PC-3 (cell line): Measurements from ENCODE around the gene BCAS3. TPM values are rescaled to one million over a fixed set of nuclear protein-coding genes. Genes with fewer than 3 reads are reported as not detected.

ENCODE experiments used
- ATAC-seq: fragments of 200-7000 bp; cut with Tn5 transposase; 2 replicates; pipeline ENCODE4 v1.9.1; 2020; ENCODE audit warnings: mild to moderate bottlenecking, moderate library complexity
- BruUV-seq: library from RNA; stranded (reverse); fragments of 400-500 nt; replicated peaks from 2 replicates; lab custom pipeline; 2021; lab: Mats Ljungman, UMichigan
- CTCF ChIA-PET: fragments of 300-600 bp; sonication (Branson Sonifier 250); formaldehyde crosslinking; loops from one replicate; lab custom pipeline; 2022; ENCODE audit warnings: antibody characterized with exemption; lab: Charles Lee
- POLR2A ChIA-PET: fragments of 300-600 bp; sonication (Branson Sonifier 250); formaldehyde crosslinking; loops from one replicate; lab custom pipeline; 2022; ENCODE audit warnings: antibody characterized with exemption; ENCODE audit not compliant: unreplicated experiment; lab: Charles Lee
- DNase-seq: peaks from one replicate; pipeline ENCODE4 v3.0.0-alpha.2; 2015
- H2AFZ ChIP-seq: fragments of 300-600 bp; sonication (generic); 2 replicates; pipeline ENCODE4 v1.6.0; 2016; ENCODE audit warnings: antibody characterized with exemption, low read length
- H3F3A ChIP-seq: fragments of 300-600 bp; sonication (generic); one replicate; pipeline ENCODE4 v1.6.0; 2017; ENCODE audit warnings: antibody characterized with exemption, low read length, control low read depth, mild to moderate bottlenecking; ENCODE audit not compliant: unreplicated experiment
- H3K27ac ChIP-seq: fragments of 300-600 bp; sonication (generic); 2 replicates; pipeline ENCODE4 v1.5.1; 2016; ENCODE audit warnings: mild to moderate bottlenecking, low read length
- H3K27me3 ChIP-seq: fragments of 300-600 bp; sonication (generic); 2 replicates; pipeline ENCODE4 v1.6.1; 2016; ENCODE audit warnings: low read length, mixed read lengths
- H3K36me3 ChIP-seq: fragments of 300-600 bp; sonication (generic); 2 replicates; pipeline ENCODE4 v1.6.1; 2016; ENCODE audit warnings: low read depth, mixed run types, low read length, mixed read lengths
- H3K4me1 ChIP-seq: fragments of 300-600 bp; sonication (generic); 2 replicates; pipeline ENCODE4 v1.5.1; 2016; ENCODE audit warnings: low read length; ENCODE audit not compliant: insufficient read depth
- H3K4me2 ChIP-seq: fragments of 300-600 bp; sonication (generic); 2 replicates; pipeline ENCODE4 v1.6.0; 2016; ENCODE audit warnings: low read length
- H3K4me3 ChIP-seq: fragments of 300-600 bp; sonication (generic); 2 replicates; pipeline ENCODE4 v1.5.1; 2016; ENCODE audit warnings: mild to moderate bottlenecking, low read length, mixed read lengths
- H3K79me2 ChIP-seq: fragments of 300-600 bp; sonication (generic); 2 replicates; pipeline ENCODE4 v1.6.1; 2017; ENCODE audit warnings: low read length, mixed read lengths
- H3K9ac ChIP-seq: fragments of 300-600 bp; sonication (generic); 2 replicates; pipeline ENCODE4 v1.6.0; 2016; ENCODE audit warnings: mild to moderate bottlenecking, low read length
- H3K9me2 ChIP-seq: fragments of 300-600 bp; sonication (generic); replicated peaks from 2 replicates; pipeline ENCODE4 v1.6.1; 2016; ENCODE audit warnings: mixed run types, low read length, mixed read lengths
- H3K9me3 ChIP-seq: fragments of 300-600 bp; sonication (generic); 2 replicates; pipeline ENCODE4 v1.6.1; 2016; ENCODE audit warnings: low read length, mixed read lengths
- H4K20me1 ChIP-seq: fragments of 300-600 bp; sonication (generic); 2 replicates; pipeline ENCODE4 v1.6.1; 2016; ENCODE audit warnings: low read length, mixed read lengths
- EZH2 ChIP-seq: fragments of 300-600 bp; sonication (generic); IDR thresholded peaks from one replicate; pipeline ENCODE4 v1.6.1; 2017; ENCODE audit warnings: antibody characterized with exemption, mild to moderate bottlenecking, low read length; ENCODE audit not compliant: unreplicated experiment
- EZH2phosphoT487 ChIP-seq: fragments of 300-600 bp; sonication (generic); IDR thresholded peaks from 2 replicates; pipeline ENCODE4 v1.6.1; 2018; ENCODE audit warnings: mild to moderate bottlenecking, antibody characterized with exemption, low read length, borderline replicate concordance
- intact Hi-C: fragments of 100-400 bp; cut with micrococcal nuclease; formaldehyde crosslinking; loops from 2 replicates; pipeline ENCODE4 v1.9.0; 2023
- total RNA-seq: library from RNA; depleted of rRNA; stranded (reverse); fragments of >200 nt; gene quantifications from 2 replicates; pipeline ENCODE4 v1.2.3, GENCODE V29; 2014
- TF ChIP-seq, protein P1 (sequence below): fragments of 300-600 bp; sonication (generic); conservative IDR thresholded peaks from 2 replicates; pipeline ENCODE4 v1.5.1; 2017; ENCODE audit warnings: antibody characterized with exemption, low read depth, mild to moderate bottlenecking, low read length

Gene BCAS3
- total RNA-seq, 1 experiment from 2014 or later = 25.9 TPM

DNA sequence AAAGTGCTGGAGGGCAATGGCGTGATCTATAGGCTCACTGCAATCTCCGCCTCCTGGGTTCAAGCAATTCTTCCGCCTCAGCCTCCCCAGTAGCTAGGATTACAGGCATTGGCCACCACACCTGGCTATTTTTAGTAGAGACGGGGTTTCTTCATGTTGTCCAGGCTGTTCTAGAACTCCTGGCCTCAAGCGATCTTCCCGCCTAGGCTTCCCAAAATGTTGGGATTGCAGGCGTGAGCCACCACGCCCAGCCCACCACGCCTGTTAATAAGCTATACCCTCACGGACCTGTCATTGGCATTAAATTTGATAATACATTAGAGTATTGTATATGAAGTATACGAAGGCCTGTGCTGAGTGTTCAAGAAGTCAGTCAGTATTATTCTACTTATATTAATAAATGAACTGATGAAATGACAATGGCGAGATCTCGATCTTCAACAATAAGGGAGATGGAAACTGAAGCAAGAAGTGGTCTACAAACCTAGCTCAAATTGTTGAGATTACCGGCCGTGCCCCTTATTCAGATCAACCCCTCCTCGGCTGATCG is 818 bp upstream of the BCAS3 start:
- Histone ChIP-seq H3K27ac (no peak overlapping the region), H4K20me1 (no peaks in the 10 kb centered on the region), H3F3A (no peaks in the 10 kb centered on the region), H3K4me1 (peaks cover 17% of the 10 kb centered on the region), H3K9ac (peak overlapping the region; percentile 73), H3K79me2 (no peaks in the 10 kb centered on the region), H3K4me3 (peak overlapping the region; percentile 83), H3K9me2 (no peaks in the 10 kb centered on the region), H3K27me3 (no peaks in the 10 kb centered on the region), H2AFZ (peak overlapping the region; percentile 96), H3K4me2 (peak overlapping the region; percentile 88), H3K9me3 (no peaks in the 10 kb centered on the region), H3K36me3 (no peaks in the 10 kb centered on the region)
- DNase-seq (no peak), ATAC-seq (no peak)
- BruUV-seq = TSS peak; percentile 96
- TF ChIP-seq EZH2 = no peak
- CTCF ChIA-PET = interaction anchor here (0.6 kb wide), 2 partner anchors 29 to 40 kb away, joined by 3 to 12 read pairs; no protein-coding TSS in a partner anchor
- intact Hi-C loops = loop anchor here (2.0 kb wide), 1 partner anchor 76 kb away; the partner anchor contains the start of gene PPM1D
- POLR2A ChIA-PET = no interaction called here

DNA sequence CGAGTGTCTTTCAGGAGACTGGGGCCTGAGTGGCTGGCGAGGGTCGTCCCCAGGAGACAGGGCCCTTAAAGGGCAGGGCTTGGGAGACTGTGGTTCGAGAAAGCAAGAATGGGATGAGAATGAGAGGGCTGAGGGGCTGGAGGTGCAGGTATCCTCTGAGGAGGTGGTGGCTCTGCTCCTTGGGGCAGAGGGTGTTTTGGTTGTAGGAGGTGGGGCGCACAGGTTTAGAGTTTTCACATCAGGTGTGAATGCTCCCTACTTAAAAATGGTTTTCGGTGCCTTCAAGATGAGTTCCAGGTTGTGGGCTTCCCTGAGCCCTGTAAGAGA is 430 bp downstream of the BCAS3 start:
- H3K4me2 ChIP-seq = peak overlapping the region; percentile 88
- H3K27me3 ChIP-seq = no peaks in the 10 kb centered on the region
- ChIA-PET CTCF (interaction anchor here (0.9 kb wide), 1 partner anchor 78 kb away, joined by 3 read pairs; the partner anchor contains the start of gene PPM1D), POLR2A (no interaction called here)
- peak; percentile 1 for ATAC-seq
- H3K27ac ChIP-seq = no peak overlapping the region
- peak overlapping the region; percentile 83 for H3K4me3 ChIP-seq
- DNase-seq = no peak
- intact Hi-C loops = no loop called here
- peak overlapping the region; percentile 96 for H2AFZ ChIP-seq
- TF ChIP-seq, protein P1, sequence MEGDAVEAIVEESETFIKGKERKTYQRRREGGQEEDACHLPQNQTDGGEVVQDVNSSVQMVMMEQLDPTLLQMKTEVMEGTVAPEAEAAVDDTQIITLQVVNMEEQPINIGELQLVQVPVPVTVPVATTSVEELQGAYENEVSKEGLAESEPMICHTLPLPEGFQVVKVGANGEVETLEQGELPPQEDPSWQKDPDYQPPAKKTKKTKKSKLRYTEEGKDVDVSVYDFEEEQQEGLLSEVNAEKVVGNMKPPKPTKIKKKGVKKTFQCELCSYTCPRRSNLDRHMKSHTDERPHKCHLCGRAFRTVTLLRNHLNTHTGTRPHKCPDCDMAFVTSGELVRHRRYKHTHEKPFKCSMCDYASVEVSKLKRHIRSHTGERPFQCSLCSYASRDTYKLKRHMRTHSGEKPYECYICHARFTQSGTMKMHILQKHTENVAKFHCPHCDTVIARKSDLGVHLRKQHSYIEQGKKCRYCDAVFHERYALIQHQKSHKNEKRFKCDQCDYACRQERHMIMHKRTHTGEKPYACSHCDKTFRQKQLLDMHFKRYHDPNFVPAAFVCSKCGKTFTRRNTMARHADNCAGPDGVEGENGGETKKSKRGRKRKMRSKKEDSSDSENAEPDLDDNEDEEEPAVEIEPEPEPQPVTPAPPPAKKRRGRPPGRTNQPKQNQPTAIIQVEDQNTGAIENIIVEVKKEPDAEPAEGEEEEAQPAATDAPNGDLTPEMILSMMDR = no peak
- TF ChIP-seq EZH2phosphoT487 = no peak
- no peak for TF ChIP-seq EZH2
- no peaks in the 10 kb centered on the region for H3K79me2 ChIP-seq
- no TSS peak for BruUV-seq
- H3K9me3 ChIP-seq = no peaks in the 10 kb centered on the region
- H3K9ac ChIP-seq = peak overlapping the region; percentile 73
- H3F3A ChIP-seq = no peaks in the 10 kb centered on the region
- no peaks in the 10 kb centered on the region for H3K9me2 ChIP-seq
- peaks cover 22% of the 10 kb centered on the region for H3K4me1 ChIP-seq
- no peaks in the 10 kb centered on the region for H4K20me1 ChIP-seq
- H3K36me3 ChIP-seq = no peaks in the 10 kb centered on the region

DNA sequence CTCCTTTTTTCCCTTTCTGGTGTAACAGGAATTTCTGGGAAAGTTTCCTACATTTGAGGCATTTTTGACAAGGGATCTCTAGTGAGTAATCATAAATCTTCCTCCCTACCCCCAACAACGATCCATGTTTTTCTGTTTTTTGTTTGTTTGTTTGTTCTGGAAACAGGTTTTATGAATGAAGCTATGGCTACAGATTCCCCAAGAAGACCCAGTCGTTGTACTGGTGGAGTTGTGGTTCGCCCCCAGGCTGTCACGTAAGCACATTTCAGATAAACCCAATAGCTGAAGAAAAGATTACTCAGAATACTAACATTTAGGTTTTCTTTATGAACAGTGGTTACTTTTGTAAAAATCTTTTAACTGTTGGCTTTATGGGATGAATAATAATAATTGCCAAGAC is 1.6 kb downstream of the BCAS3 start:
- no peak overlapping the region for H3K4me2 ChIP-seq
- H3K79me2 ChIP-seq = no peaks in the 10 kb centered on the region
- no peak overlapping the region for H3K9ac ChIP-seq
- ChIA-PET POLR2A (no interaction called here), CTCF (no interaction called here)
- H3K27me3 ChIP-seq = no peaks in the 10 kb centered on the region
- H3K27ac ChIP-seq = no peak overlapping the region
- TF ChIP-seq, protein P1 = no peak
- TF ChIP-seq EZH2phosphoT487 (no peak), EZH2 (no peak)
- H3K4me1 ChIP-seq = peaks cover 29% of the 10 kb centered on the region
- H3K9me2 ChIP-seq = no peaks in the 10 kb centered on the region
- H3K9me3 ChIP-seq = no peaks in the 10 kb centered on the region
- H3K36me3 ChIP-seq = no peaks in the 10 kb centered on the region
- DNase-seq (peak; percentile 7), ATAC-seq (no peak)
- no TSS peak for BruUV-seq
- no peaks in the 10 kb centered on the region for H4K20me1 ChIP-seq
- H2AFZ ChIP-seq = no peak overlapping the region
- intact Hi-C loops = no loop called here
- H3K4me3 ChIP-seq = no peak overlapping the region
- no peaks in the 10 kb centered on the region for H3F3A ChIP-seq
